Vagina (tissue), 2 donors: ENCODE data around the gene KCTD4. TPM values are rescaled to one million over a fixed set of nuclear protein-coding genes. Genes with fewer than 3 reads are reported as not detected.

ENCODE experiments used
- DNase-seq, 2 donors: peaks; one replicate each; pipeline ENCODE4 v3.0.0-alpha.2; 2017; ENCODE audit errors: extremely low spot score in 2 of 2
- H3K27ac ChIP-seq: fragments of 200-600 bp; sonication (generic); one replicate; pipeline ENCODE4 v1.5.1; 2019
- H3K27me3 ChIP-seq: fragments of 200-600 bp; sonication (generic); one replicate; pipeline ENCODE4 v1.5.1; 2019
- H3K36me3 ChIP-seq, 2 donors: fragments of 200-600 bp; sonication (generic); one replicate each; pipeline ENCODE4 v1.5.1; 2017 to 2019
- H3K4me1 ChIP-seq: fragments of 200-600 bp; sonication (generic); one replicate; pipeline ENCODE4 v1.5.1; 2019
- H3K4me3 ChIP-seq, 2 donors: fragments of 200-600 bp; sonication (generic); 1 replicate in 1 of 2; 2 replicates in 1 of 2; pipeline ENCODE4 v1.5.1; 2016 to 2019
- H3K9me3 ChIP-seq: fragments of 200-600 bp; sonication (generic); one replicate; pipeline ENCODE4 v1.5.1; 2019
- CTCF ChIP-seq, 3 experiments: fragments of 450-650 bp in 2 of 3; fragments of 200-600 bp in 1 of 3; sonication (generic) in 1 of 3; IDR thresholded peaks; one replicate each; pipeline ENCODE4 v1.5.1; 2017 to 2019; ENCODE audit warnings: antibody characterized with exemption in 3 of 3, mild to moderate bottlenecking in 2 of 3, moderate library complexity in 2 of 3
- POLR2A ChIP-seq, 2 donors: fragments of 450-650 bp; IDR thresholded peaks; one replicate each; pipeline ENCODE4 v1.6.1; 2017; ENCODE audit warnings: antibody characterized with exemption in 2 of 2, mild to moderate bottlenecking in 2 of 2, moderate library complexity in 2 of 2
- POLR2AphosphoS5 ChIP-seq, 2 donors: sonication (generic); formaldehyde crosslinking; IDR thresholded peaks; one replicate each; pipeline ENCODE4 v1.9.0; 2017; ENCODE audit warnings: antibody characterized with exemption in 2 of 2, mild to moderate bottlenecking in 2 of 2, low read depth in 1 of 2; ENCODE audit not compliant: insufficient read depth in 1 of 2
- intact Hi-C: fragments of 100-400 bp; cut with DNase I; formaldehyde crosslinking; loops from one replicate; pipeline ENCODE4 v1.15.1; 2023
- total RNA-seq: library from RNA; depleted of rRNA; stranded (reverse); fragments of >200 nt; gene quantifications from one replicate; pipeline ENCODE4 v1.2.3, GENCODE V29; 2016

KCTD4 gene
- total RNA-seq, 1 donor from 2014 or later = not detected

- Histone ChIP-seq H3K27ac (no peak overlapping the region), H3K4me3 (no peak overlapping the region)
- DNase-seq = no peak
These were observed 23.3 kb upstream of the KCTD4 start for GRCh38 chr13:45224176-45224575.

GRCh38 chr13:45222919-45223318 is 22.1 kb upstream of the KCTD4 start:
- no peak overlapping the region for H3K27ac ChIP-seq
- no peaks in the 10 kb centered on the region for H3K27me3 ChIP-seq
- intact Hi-C loops = no loop called here
- no peak overlapping the region for H3K4me3 ChIP-seq
- H3K9me3 ChIP-seq = no peaks in the 10 kb centered on the region
- no peaks in the 10 kb centered on the region for H3K36me3 ChIP-seq
- H3K4me1 ChIP-seq = peaks cover 27% of the 10 kb centered on the region
- DNase-seq = no peak
- no peak for TF ChIP-seq POLR2A (IDR thresholded peaks at IDR 0.05)
- TF ChIP-seq POLR2AphosphoS5 (IDR thresholded peaks at IDR 0.05; ENCODE audit: insufficient read depth in 1 of 2, low read depth in 1 of 2) = no peak
- no peak for TF ChIP-seq CTCF (IDR thresholded peaks at IDR 0.05)

More at GRCh38 chr13:45224176-45224575, 23.3 kb upstream of the KCTD4 start:
- TF ChIP-seq POLR2A (IDR thresholded peaks at IDR 0.05) (no peak), CTCF (IDR thresholded peaks at IDR 0.05) (no peak), POLR2AphosphoS5 (IDR thresholded peaks at IDR 0.05; ENCODE audit: insufficient read depth in 1 of 2, low read depth in 1 of 2) (no peak)
- peaks cover 23% of the 10 kb centered on the region for H3K4me1 ChIP-seq
- H3K9me3 ChIP-seq = no peaks in the 10 kb centered on the region
- intact Hi-C loops = no loop called here
- no peaks in the 10 kb centered on the region for H3K27me3 ChIP-seq
- no peaks in the 10 kb centered on the region for H3K36me3 ChIP-seq

DNA sequence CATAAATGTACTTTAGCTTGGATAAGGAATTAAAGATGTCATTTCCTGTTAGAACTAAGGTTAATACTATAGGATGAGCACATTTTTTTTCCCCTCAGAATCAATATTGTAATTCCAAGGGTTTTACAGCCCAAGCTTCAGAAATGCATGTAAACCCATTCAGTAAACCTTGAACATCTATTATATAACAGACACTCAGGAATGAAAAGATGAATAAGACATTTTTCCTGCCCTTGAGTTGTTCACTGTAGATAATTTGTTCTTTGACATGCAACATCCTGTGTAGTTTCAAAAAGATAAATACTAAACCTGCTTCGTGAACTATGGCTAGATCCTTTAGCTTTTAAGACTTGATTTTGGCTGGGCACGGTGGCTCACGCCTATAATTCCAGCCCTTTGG is 21.7 kb upstream of the KCTD4 start:
- intact Hi-C loops = no loop called here
- H3K4me1 ChIP-seq = peaks cover 27% of the 10 kb centered on the region
- H3K27me3 ChIP-seq = no peaks in the 10 kb centered on the region
- H3K36me3 ChIP-seq = no peaks in the 10 kb centered on the region
- H3K9me3 ChIP-seq = no peaks in the 10 kb centered on the region
- DNase-seq = no peak
- no peak overlapping the region for H3K27ac ChIP-seq
- H3K4me3 ChIP-seq = no peak overlapping the region
- TF ChIP-seq POLR2A (IDR thresholded peaks at IDR 0.05) = no peak
- no peak for TF ChIP-seq POLR2AphosphoS5 (IDR thresholded peaks at IDR 0.05; ENCODE audit: insufficient read depth in 1 of 2, low read depth in 1 of 2)
- TF ChIP-seq CTCF (IDR thresholded peaks at IDR 0.05) = no peak

DNA sequence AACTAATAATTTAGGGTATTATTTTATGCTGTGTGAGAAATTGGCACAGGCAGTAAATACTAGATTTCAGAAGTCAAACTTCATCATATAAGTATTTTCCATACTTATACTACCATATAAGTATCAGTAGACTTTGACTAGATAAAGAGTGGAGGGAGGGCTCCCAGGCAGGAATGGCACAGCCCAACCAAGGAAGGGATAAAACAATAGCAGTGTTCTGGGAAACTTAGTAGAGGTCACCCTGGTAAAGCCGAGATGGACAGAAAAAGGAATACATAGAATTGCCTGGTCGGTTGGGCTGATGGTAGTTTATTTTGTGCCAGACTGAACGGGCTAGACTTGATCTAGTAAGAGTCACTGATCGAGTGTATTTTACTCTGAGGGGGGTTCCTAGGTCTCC is 19.6 kb upstream of the KCTD4 start:
- no peaks in the 10 kb centered on the region for H3K36me3 ChIP-seq
- intact Hi-C loops = no loop called here
- H3K9me3 ChIP-seq = no peaks in the 10 kb centered on the region
- no peak for TF ChIP-seq POLR2A (IDR thresholded peaks at IDR 0.05)
- TF ChIP-seq POLR2AphosphoS5 (IDR thresholded peaks at IDR 0.05; ENCODE audit: insufficient read depth in 1 of 2, low read depth in 1 of 2) = no peak
- H3K4me3 ChIP-seq = no peak overlapping the region
- no peak for DNase-seq
- H3K27me3 ChIP-seq = no peaks in the 10 kb centered on the region
- peaks cover 27% of the 10 kb centered on the region for H3K4me1 ChIP-seq
- no peak overlapping the region for H3K27ac ChIP-seq

- Histone ChIP-seq H3K4me3 (no peak overlapping the region), H3K27ac (no peak overlapping the region), H3K9me3 (no peaks in the 10 kb centered on the region), H3K36me3 (no peaks in the 10 kb centered on the region), H3K4me1 (peaks cover 26% of the 10 kb centered on the region), H3K27me3 (no peaks in the 10 kb centered on the region)
- TF ChIP-seq POLR2A (IDR thresholded peaks at IDR 0.05) (no peak), POLR2AphosphoS5 (IDR thresholded peaks at IDR 0.05; ENCODE audit: insufficient read depth in 1 of 2, low read depth in 1 of 2) (peak in 1 of 2 donors; percentile 86), CTCF (IDR thresholded peaks at IDR 0.05) (no peak)
- DNase-seq = no peak
- intact Hi-C loops = no loop called here
These were observed 19.1 kb upstream of the KCTD4 start for GRCh38 chr13:45219938-45220375.
